ENCODE measurements around the gene TBC1D10A.

The TBC1D10A gene

DNA sequence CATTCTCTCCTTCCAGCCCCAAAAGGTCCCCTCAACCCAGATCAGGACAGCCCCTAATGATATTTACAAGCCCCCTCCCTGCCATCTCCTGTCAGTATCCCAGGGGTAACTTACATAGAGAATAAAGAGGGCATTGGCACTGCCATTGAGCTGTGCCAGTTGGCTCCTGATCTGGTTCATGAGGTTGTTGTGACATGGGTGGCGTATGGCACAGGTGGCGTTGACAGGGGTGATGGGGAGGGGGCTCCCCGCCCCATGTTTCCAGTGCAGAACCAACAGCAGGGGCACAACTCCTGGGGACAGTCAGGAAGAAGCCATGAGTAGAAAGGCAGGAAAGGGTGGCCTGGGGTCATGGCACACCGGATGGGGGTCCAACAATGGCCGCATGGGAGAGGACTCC, 82.1 kb downstream of the TBC1D10A start:
- Histone ChIP-seq H3K27me3 (ENCODE audit: control insufficient read depth, insufficient read depth, low read length) (peaks cover 13% of the 10 kb centered on the region), H3K9me3 (ENCODE audit: control insufficient read depth, low read depth, low read length) (no peaks in the 10 kb centered on the region), H3K27ac (ENCODE audit: low read length) (no peak overlapping the region), H3K9ac (ENCODE audit: low read length) (no peak overlapping the region), H3K4me1 (ENCODE audit: control insufficient read depth, low read depth, low read length) (no peaks in the 10 kb centered on the region), H3K4me3 (ENCODE audit: low read length) (no peak overlapping the region), H3K36me3 (ENCODE audit: control insufficient read depth, low read depth, low read length) (no peaks in the 10 kb centered on the region)

DNA sequence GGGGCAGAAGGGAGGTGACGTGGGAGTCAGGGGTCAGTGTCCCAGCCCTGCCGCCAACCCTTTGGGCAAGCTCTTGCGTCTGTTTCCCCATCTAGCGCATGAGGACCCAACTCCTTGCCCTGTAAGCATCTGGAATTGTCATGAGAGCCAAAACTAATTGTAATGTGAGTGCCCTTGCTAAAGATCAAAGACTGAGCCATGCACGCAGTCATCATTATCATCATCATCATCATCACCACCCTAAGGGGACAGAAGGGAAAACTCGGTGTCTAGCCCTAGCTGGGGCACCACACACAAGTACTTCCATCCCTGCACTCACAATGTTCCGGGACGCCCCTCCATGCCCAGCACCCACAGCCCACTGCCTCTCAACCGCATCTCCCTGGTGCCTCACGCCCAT, 82.7 kb downstream of the TBC1D10A start:
- H3K27me3 ChIP-seq (ENCODE audit: control insufficient read depth, insufficient read depth, low read length): peaks cover 13% of the 10 kb centered on the region
- H3K4me3 ChIP-seq (ENCODE audit: low read length): no peak overlapping the region
- H3K9ac ChIP-seq (ENCODE audit: low read length): no peak overlapping the region
- H3K27ac ChIP-seq (ENCODE audit: low read length): no peak overlapping the region
- no peaks in the 10 kb centered on the region for H3K4me1 ChIP-seq (ENCODE audit: control insufficient read depth, low read depth, low read length)
- H3K36me3 ChIP-seq (ENCODE audit: control insufficient read depth, low read depth, low read length): no peaks in the 10 kb centered on the region
- no peaks in the 10 kb centered on the region for H3K9me3 ChIP-seq (ENCODE audit: control insufficient read depth, low read depth, low read length)

DNA sequence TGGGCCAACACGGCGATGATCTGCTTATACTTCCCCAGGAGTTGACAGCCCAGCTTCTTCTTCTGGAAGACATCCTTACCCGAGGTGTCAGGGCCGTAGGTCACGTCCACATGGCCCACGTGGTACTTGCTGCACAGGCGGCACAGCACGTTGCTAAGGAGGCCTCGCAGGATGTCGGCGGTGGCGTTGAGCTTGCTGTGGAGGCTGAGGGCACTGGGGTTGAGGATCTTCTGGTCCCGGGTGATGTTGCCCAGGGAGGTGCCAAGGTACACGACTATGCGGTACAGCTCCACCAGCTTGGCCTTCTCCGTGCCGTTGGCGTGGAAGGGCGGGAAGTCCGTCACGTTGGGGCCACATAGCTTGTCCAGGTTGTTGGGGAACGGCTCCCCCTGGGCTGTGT, 83.1 kb downstream of the TBC1D10A start:
- no peaks in the 10 kb centered on the region for H3K36me3 ChIP-seq (ENCODE audit: control insufficient read depth, low read depth, low read length)
- peaks cover 2% of the 10 kb centered on the region for H3K4me1 ChIP-seq (ENCODE audit: control insufficient read depth, low read depth, low read length)
- H3K4me3 ChIP-seq (ENCODE audit: low read length): no peak overlapping the region
- no peaks in the 10 kb centered on the region for H3K9me3 ChIP-seq (ENCODE audit: control insufficient read depth, low read depth, low read length)
- H3K27me3 ChIP-seq (ENCODE audit: control insufficient read depth, insufficient read depth, low read length): peaks cover 13% of the 10 kb centered on the region
- H3K9ac ChIP-seq (ENCODE audit: low read length): no peak overlapping the region
- H3K27ac ChIP-seq (ENCODE audit: low read length): no peak overlapping the region
